ENCODE results near the gene NGLY1. TPM values are rescaled to one million over a fixed set of nuclear protein-coding genes. Genes with fewer than 3 reads are reported as not detected.

Gene NGLY1
- total and polyA plus RNA-seq, 10 of the 15 experiments (the other 5 are each of a cell fraction or from before 2014, with no cell fraction given) = 29.8 to 73.5 (median 47.0) TPM

- H2AFZ ChIP-seq (ENCODE audit: control insufficient read depth, low read depth, low read length) = no peak overlapping the region
- ChIA-PET SMC1A (ENCODE audit: uncharacterized antibody, unreplicated experiment) (interaction anchor here (0.7 to 2.5 kb wide), 12 partner anchors 9 to 132 kb away, joined by 3 to 10 read pairs (median 4); partner anchors contain the start of gene OXSM), POLR2A (interaction anchor here (0.7 to 1.8 kb wide), 9 partner anchors 9 to 124 kb away, joined by 3 to 8 read pairs (median 3); partner anchors contain the start of gene OXSM), CTCF (interaction anchor here (0.6 to 1.9 kb wide), 7 partner anchors 8 to 133 kb away, joined by 3 to 8 read pairs (median 3); no protein-coding TSS in a partner anchor), RAD21 (ENCODE audit: unreplicated experiment) (interaction anchor here (0.9 to 1.9 kb wide), 6 partner anchors 9 to 120 kb away, joined by 3 to 6 read pairs (median 4); partner anchors contain the start of gene OXSM)
- no peaks in the 10 kb centered on the region for H3K27me3 ChIP-seq (replicated peaks in 1 of 2; ENCODE audit: control insufficient read depth in 2 of 2, insufficient read depth in 2 of 2, low read length in 1 of 2)
- peaks cover 9% of the 10 kb centered on the region; the same call in 2 of the 3 replicates for H3K9me3 ChIP-seq (replicated peaks; ENCODE audit: control insufficient read depth, insufficient read depth, low read length)
- H3K27ac ChIP-seq (ENCODE audit: control insufficient read depth, insufficient read depth) = peak overlapping the region; percentile 86
- H3K36me3 ChIP-seq (ENCODE audit: control insufficient read depth in 2 of 2, insufficient read depth in 2 of 2, low read length in 1 of 2) = peaks cover 2 to 17% of the 10 kb centered on the region in 2 experiments; a peak in 3 of 4 replicates
- H4K20me1 ChIP-seq (ENCODE audit: control insufficient read depth, insufficient read depth) = no peaks in the 10 kb centered on the region
- in situ Hi-C loops (cut with MboI) = loop anchor here (5.0 to 25.0 kb wide), 2 partner anchors 113 to 1843 kb away; partner anchors contain the start of gene NR1D2
- H3K4me3 ChIP-seq = peak overlapping the region; percentile 79
- DNase-seq (ENCODE audit: low read depth, low spot score) (no peak), ATAC-seq (no peak), FAIRE-seq (no peak)
- peaks cover 10% of the 10 kb centered on the region for H3K4me1 ChIP-seq (ENCODE audit: control insufficient read depth, insufficient read depth, low read length)
- no peak for TF ChIP-seq TCF3 (IDR thresholded peaks at IDR 0.05; ENCODE audit: borderline replicate concordance, insufficient read depth, low read depth, low read length)
- no peak for TF ChIP-seq POU2F2 (IDR thresholded peaks at IDR 0.05; ENCODE audit: borderline replicate concordance, low read depth, low read length)
- no peak for TF ChIP-seq HDGF (IDR thresholded peaks at IDR 0.05)
- TF ChIP-seq SIN3A (IDR thresholded peaks at IDR 0.05; ENCODE audit: low read depth, low read length) = no peak
- no peak for TF ChIP-seq BACH1 (IDR thresholded peaks at IDR 0.05; ENCODE audit: borderline replicate concordance)
- TF ChIP-seq TCF7 (IDR thresholded peaks at IDR 0.05; ENCODE audit: borderline replicate concordance) = no peak
- no peak for TF ChIP-seq SP1 (IDR thresholded peaks at IDR 0.05; ENCODE audit: low read depth, low read length)
- no TSS peak for BruUV-seq (replicated peaks)
- intact Hi-C loops (cut with micrococcal nuclease; ENCODE audit: unreplicated experiment) = loop anchor here (1.0 kb wide), 1 partner anchor 117 kb away; no protein-coding TSS in a partner anchor
- peak overlapping the region; percentile 47 for H3K9ac ChIP-seq (ENCODE audit: control insufficient read depth, insufficient read depth, low read length)
- H3K79me2 ChIP-seq (ENCODE audit: control insufficient read depth, insufficient read depth, low read length) = peaks cover 44% of the 10 kb centered on the region
- peak overlapping the region; percentile 80 for H3K4me2 ChIP-seq (ENCODE audit: control insufficient read depth, insufficient read depth)
- 81% methylated on average over 6 of the region's 6 CpGs for WGBS (ENCODE audit: insufficient coverage, insufficient replicate concordance, low lambda C conversion rate, missing lambda C conversion rate)
Observed at GRCh38 chr3:25780618-25781017, 2.6 kb downstream of the NGLY1 start.

- no peak for DNase-seq (ENCODE audit: low read depth, low spot score)
- 0 out of 2 replicates have a peak, but pooled peaks have one; percentile 31 for TF ChIP-seq RELB (IDR thresholded peaks at IDR 0.05; ENCODE audit: low read depth)
- TF ChIP-seq EGR1 (IDR thresholded peaks at IDR 0.05; ENCODE audit: borderline replicate concordance in 1 of 2, low read depth in 2 of 2, low read length in 2 of 2) = no peak
- no peak for TF ChIP-seq STAT3 (IDR thresholded peaks at IDR 0.05; ENCODE audit: low read depth, low read length)
- TF ChIP-seq POLR2AphosphoS2 (IDR thresholded peaks at IDR 0.05; ENCODE audit: low read depth, low read length) = no peak
- no peak for TF ChIP-seq SMC3 (IDR thresholded peaks at IDR 0.05; ENCODE audit: borderline replicate concordance, low read length)
- TF ChIP-seq ELK1 (IDR thresholded peaks at IDR 0.05; ENCODE audit: low read depth, low read length) = no peak
- peak; percentile 59 for TF ChIP-seq JUNB (IDR thresholded peaks at IDR 0.05)
- TF ChIP-seq IKZF1 (conservative IDR thresholded peaks at IDR 0.05) = peak; percentile 30; the same call in 1 of the 2 replicates
- peak; percentile 30 to 36; a peak in 2 of 4 replicates for TF ChIP-seq IKZF2 (IDR thresholded peaks at IDR 0.05)
Observed at GRCh38 chr3:25775936-25776335, 7.3 kb downstream of the NGLY1 start.

More at GRCh38 chr3:25775936-25776335, 7.3 kb downstream of the NGLY1 start:
- peak; percentile 76 for ATAC-seq
- WGBS (ENCODE audit: insufficient coverage, insufficient replicate concordance, low lambda C conversion rate, missing lambda C conversion rate) = 33% methylated on average over 2 of the region's 2 CpGs
- H3K79me2 ChIP-seq (ENCODE audit: control insufficient read depth, insufficient read depth, low read length) = peaks cover 22% of the 10 kb centered on the region
- H3K27ac ChIP-seq (ENCODE audit: control insufficient read depth, insufficient read depth) = no peak overlapping the region
- H2AFZ ChIP-seq (ENCODE audit: control insufficient read depth, low read depth, low read length) = no peak overlapping the region
- H3K4me1 ChIP-seq (ENCODE audit: control insufficient read depth, insufficient read depth, low read length) = peaks cover 9% of the 10 kb centered on the region
- H3K9me3 ChIP-seq (replicated peaks; ENCODE audit: control insufficient read depth, insufficient read depth, low read length) = peaks cover 27% of the 10 kb centered on the region
- ChIA-PET SMC1A (ENCODE audit: uncharacterized antibody, unreplicated experiment) (no interaction called here), CTCF (no interaction called here), RAD21 (ENCODE audit: unreplicated experiment) (no interaction called here), POLR2A (no interaction called here)
- no peak for FAIRE-seq
- H3K36me3 ChIP-seq (ENCODE audit: control insufficient read depth in 2 of 2, insufficient read depth in 2 of 2, low read length in 1 of 2) = peaks cover 3 to 29% of the 10 kb centered on the region in 2 experiments; a peak in 3 of 4 replicates
- no peak overlapping the region for H3K4me2 ChIP-seq (ENCODE audit: control insufficient read depth, insufficient read depth)
- no peaks in the 10 kb centered on the region for H4K20me1 ChIP-seq (ENCODE audit: control insufficient read depth, insufficient read depth)
- no peaks in the 10 kb centered on the region for H3K27me3 ChIP-seq (replicated peaks in 1 of 2; ENCODE audit: control insufficient read depth in 2 of 2, insufficient read depth in 2 of 2, low read length in 1 of 2)
- H3K4me3 ChIP-seq = no peak overlapping the region
- in situ Hi-C loops (cut with MboI) (loop anchor here (25.0 kb wide), 1 partner anchor 1839 kb away; the partner anchor contains the start of gene NR1D2), intact Hi-C loops (cut with micrococcal nuclease; ENCODE audit: unreplicated experiment) (no loop called here)
- BruUV-seq (replicated peaks) = no TSS peak
- H3K9ac ChIP-seq (ENCODE audit: control insufficient read depth, insufficient read depth, low read length) = no peak overlapping the region

All from GM12878 (cell line).